Hepatocyte (in vitro differentiated cells): Measurements from ENCODE around the gene TMCO4. TPM values are rescaled to one million over a fixed set of nuclear protein-coding genes. Genes with fewer than 3 reads are reported as not detected.

Experiments used
- DNase-seq: peaks from one replicate; pipeline ENCODE4 v3.0.0-alpha.2; 2016; ENCODE audit warnings: low spot score
- H2AFZ ChIP-seq: fragments of 200-600 bp; sonication (generic); 2 replicates; pipeline ENCODE4 v1.6.0; 2016; ENCODE audit warnings: antibody characterized with exemption, mild to moderate bottlenecking
- H3K27ac ChIP-seq: fragments of 200-600 bp; sonication (generic); 2 replicates; pipeline ENCODE4 v1.5.1; 2016; ENCODE audit warnings: mild to moderate bottlenecking
- H3K27me3 ChIP-seq: fragments of 200-600 bp; sonication (generic); 2 replicates; pipeline ENCODE4 v1.6.1; 2016
- H3K36me3 ChIP-seq: fragments of 200-600 bp; sonication (generic); replicated peaks from 2 replicates; pipeline ENCODE4 v1.5.1; 2016; ENCODE audit warnings: low read depth; ENCODE audit not compliant: insufficient read depth
- H3K4me1 ChIP-seq: fragments of 200-600 bp; sonication (generic); 2 replicates; pipeline ENCODE4 v1.5.1; 2016; ENCODE audit warnings: mild to moderate bottlenecking, moderate library complexity; ENCODE audit not compliant: insufficient read depth
- H3K4me2 ChIP-seq: fragments of 200-600 bp; sonication (generic); 2 replicates; pipeline ENCODE4 v1.6.0; 2016
- H3K4me3 ChIP-seq: fragments of 200-600 bp; sonication (generic); 2 replicates; pipeline ENCODE4 v1.5.1; 2016; ENCODE audit warnings: mild to moderate bottlenecking
- H3K79me2 ChIP-seq: fragments of 200-600 bp; sonication (generic); 2 replicates; pipeline ENCODE4 v1.6.0; 2017; ENCODE audit warnings: mild to moderate bottlenecking
- H3K9me2 ChIP-seq: fragments of 200-600 bp; sonication (generic); replicated peaks from 2 replicates; pipeline ENCODE4 v1.6.0; 2017; ENCODE audit warnings: mild to moderate bottlenecking; ENCODE audit not compliant: insufficient read depth
- H3K9me3 ChIP-seq: fragments of 200-600 bp; sonication (generic); 2 replicates; pipeline ENCODE4 v1.5.1; 2016; ENCODE audit warnings: low read depth, mild to moderate bottlenecking
- H4K20me1 ChIP-seq: fragments of 200-600 bp; sonication (generic); 2 replicates; pipeline ENCODE4 v1.6.0; 2016; ENCODE audit warnings: mild to moderate bottlenecking; ENCODE audit not compliant: insufficient read depth, poor library complexity, severe bottlenecking
- CTCF ChIP-seq: fragments of 200-600 bp; sonication (generic); IDR thresholded peaks from 2 replicates; pipeline ENCODE4 v1.5.1; 2016; ENCODE audit warnings: antibody characterized with exemption, mild to moderate bottlenecking; ENCODE audit not compliant: poor library complexity
- EZH2 ChIP-seq: fragments of 200-600 bp; sonication (generic); IDR thresholded peaks from 2 replicates; pipeline ENCODE4 v1.6.1; 2016; ENCODE audit warnings: antibody characterized with exemption, mild to moderate bottlenecking, borderline replicate concordance
- EZH2phosphoT487 ChIP-seq: fragments of 200-600 bp; sonication (generic); IDR thresholded peaks from one replicate; pipeline ENCODE4 v1.6.1; 2018; ENCODE audit warnings: antibody characterized with exemption, mild to moderate bottlenecking, low read depth, moderate library complexity; ENCODE audit not compliant: unreplicated experiment, severe bottlenecking
- WGBS: methylation state at CpG from one replicate; pipeline ENCODE4 v1.1.6; 2016; ENCODE audit warnings: low lambda C conversion rate; ENCODE audit errors: missing lambda C conversion rate; 5-methylcytosine and 5-hydroxymethylcytosine counted together
- polyA plus RNA-seq: library from polyadenylated mRNA; unstranded; fragments of >200 nt; fragmentation: Nextera tagmentation; extraction: Ambion mirVana; gene quantifications from 2 replicates; pipeline ENCODE4 v1.2.1, GENCODE V29; 2016
- total RNA-seq: library from RNA; depleted of rRNA; stranded (reverse); fragments of >200 nt; gene quantifications from 2 replicates; pipeline ENCODE4 v1.2.3, GENCODE V29; 2014

Gene TMCO4
- total and polyA plus RNA-seq, 2 experiments from 2014 or later, result 8.7 to 13.0 TPM

DNA sequence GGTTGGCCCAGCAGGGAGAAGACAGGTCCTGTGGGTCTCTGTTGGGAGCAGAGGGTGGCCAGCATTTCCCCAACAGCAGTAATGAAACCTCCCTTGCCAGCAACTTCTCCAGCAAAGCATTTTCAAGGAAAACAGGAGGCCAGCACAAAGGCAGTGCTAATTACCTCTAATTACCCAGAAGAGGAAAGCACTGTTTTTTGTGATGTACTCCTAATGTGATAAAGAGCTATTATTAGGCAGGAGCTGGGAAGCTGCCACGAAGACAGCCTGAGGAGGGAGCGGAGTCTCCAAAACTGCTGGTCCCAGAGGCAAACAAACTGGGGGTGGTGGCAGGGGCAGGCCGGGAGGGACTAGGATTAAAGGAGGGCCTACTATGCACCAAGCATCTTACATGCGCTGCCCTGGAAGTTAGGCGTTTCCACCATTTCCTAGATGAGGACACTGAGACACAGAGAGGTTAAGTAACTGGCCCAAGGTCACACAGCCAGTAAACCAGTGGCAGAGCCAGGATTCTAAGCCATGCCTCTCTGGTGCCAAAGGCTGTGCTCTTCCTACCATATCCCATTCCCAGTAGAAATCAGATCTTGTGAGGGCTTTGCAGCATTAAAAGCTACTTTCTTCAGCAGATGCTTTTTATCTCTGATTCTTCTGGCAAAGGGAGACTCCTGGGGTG is 110.5 kb downstream of the TMCO4 start:
- Histone ChIP-seq H2AFZ (no peak overlapping the region), H3K27me3 (no peaks in the 10 kb centered on the region), H3K79me2 (no peaks in the 10 kb centered on the region), H3K27ac (no peak overlapping the region), H3K9me2 (no peaks in the 10 kb centered on the region), H3K4me2 (no peak overlapping the region), H3K36me3 (no peaks in the 10 kb centered on the region), H3K4me1 (no peaks in the 10 kb centered on the region), H3K9me3 (no peaks in the 10 kb centered on the region), H4K20me1 (no peaks in the 10 kb centered on the region), H3K4me3 (no peak overlapping the region)
- no peak for DNase-seq
- WGBS, result 72% methylated on average over 5 of the region's 5 CpGs
- no peak for TF ChIP-seq EZH2
- TF ChIP-seq CTCF, result no peak
- TF ChIP-seq EZH2phosphoT487, result no peak

DNA sequence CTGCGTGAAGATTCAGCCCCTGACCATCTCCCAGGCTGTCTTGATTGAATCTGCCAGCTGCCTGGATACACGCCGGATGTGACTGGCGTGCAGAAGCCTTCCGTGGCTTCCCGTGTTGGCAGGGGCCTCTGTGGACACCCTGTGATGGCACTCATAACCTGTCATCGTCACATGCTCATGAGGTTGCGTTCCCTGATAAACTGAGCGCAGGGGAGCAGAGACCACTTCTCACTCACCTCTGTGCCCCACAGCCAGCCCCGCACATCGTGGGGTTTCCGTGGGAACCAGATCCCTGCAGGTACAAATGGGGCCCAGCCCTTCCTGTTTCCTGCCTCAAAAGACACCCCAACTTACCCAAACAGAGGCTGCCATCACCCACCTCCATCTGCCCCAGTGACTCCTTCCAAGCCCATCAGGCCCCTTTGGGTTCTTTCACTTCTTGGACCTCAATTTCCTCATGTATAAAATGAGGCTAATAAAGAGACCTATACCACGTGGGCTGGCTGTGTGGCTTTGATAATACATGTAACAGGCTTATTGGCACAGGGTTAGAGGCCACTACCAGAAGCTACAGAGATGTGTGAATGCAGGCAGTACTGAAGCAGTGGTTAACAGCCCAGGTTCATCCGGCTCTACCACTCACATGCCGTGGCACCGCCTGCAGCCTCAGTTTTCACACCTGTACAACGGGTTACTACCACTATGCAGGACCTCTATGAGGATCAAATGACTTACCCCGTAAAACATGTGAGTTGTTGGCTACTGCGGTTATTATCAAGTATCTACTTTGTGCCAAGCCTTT is 111.5 kb downstream of the TMCO4 start:
- no peaks in the 10 kb centered on the region for H3K27me3 ChIP-seq
- no peaks in the 10 kb centered on the region for H4K20me1 ChIP-seq
- no peak overlapping the region for H3K4me3 ChIP-seq
- DNase-seq, result no peak
- H3K9me3 ChIP-seq, result no peaks in the 10 kb centered on the region
- H3K4me1 ChIP-seq, result no peaks in the 10 kb centered on the region
- H3K36me3 ChIP-seq, result no peaks in the 10 kb centered on the region
- H3K9me2 ChIP-seq, result no peaks in the 10 kb centered on the region
- H3K79me2 ChIP-seq, result no peaks in the 10 kb centered on the region
- 87% methylated on average over 19 of the region's 19 CpGs for WGBS
- no peak overlapping the region for H3K4me2 ChIP-seq
- H2AFZ ChIP-seq, result no peak overlapping the region
- no peak overlapping the region for H3K27ac ChIP-seq
- TF ChIP-seq CTCF (no peak), EZH2phosphoT487 (no peak), EZH2 (no peak)

GRCh38 chr1:19687414-19687813 is 112.3 kb downstream of the TMCO4 start:
- 87% methylated on average over 1 of the region's 1 CpG for WGBS
- Histone ChIP-seq H3K4me1 (no peaks in the 10 kb centered on the region), H3K27ac (no peak overlapping the region), H3K27me3 (no peaks in the 10 kb centered on the region), H4K20me1 (no peaks in the 10 kb centered on the region), H3K36me3 (no peaks in the 10 kb centered on the region), H3K4me2 (no peak overlapping the region), H3K79me2 (no peaks in the 10 kb centered on the region), H3K9me2 (no peaks in the 10 kb centered on the region), H2AFZ (no peak overlapping the region), H3K9me3 (no peaks in the 10 kb centered on the region), H3K4me3 (no peak overlapping the region)
- no peak for DNase-seq
- no peak for TF ChIP-seq CTCF
- TF ChIP-seq EZH2phosphoT487, result no peak
- no peak for TF ChIP-seq EZH2
